Neural cell (in vitro differentiated cells): ENCODE data around the gene SNX24. TPM values are rescaled to one million over a fixed set of nuclear protein-coding genes. Genes with fewer than 3 reads are reported as not detected.

Experiments used
- H2AFZ ChIP-seq: fragments of 200-600, 300-800 bp; sonication (generic), shearing (Covaris generic); 2 replicates; pipeline ENCODE4 v1.6.0; 2014; ENCODE audit warnings: low read depth, mild to moderate bottlenecking, antibody characterized with exemption, low read length, moderate library complexity
- H3F3A ChIP-seq: fragments of 200-600 bp; shearing (Covaris generic); 2 replicates; pipeline ENCODE4 v1.6.1; 2016; ENCODE audit warnings: mild to moderate bottlenecking, moderate library complexity, mixed read lengths, antibody characterized with exemption, low read length; ENCODE audit not compliant: insufficient read depth, poor library complexity, severe bottlenecking
- H3K27ac ChIP-seq: fragments of 200-600, 300-800 bp; sonication (generic), shearing (Covaris generic); 2 replicates; pipeline ENCODE4 v1.5.1; 2014; ENCODE audit warnings: mild to moderate bottlenecking, low read length, moderate library complexity
- H3K27me3 ChIP-seq: fragments of 300-800, 200-600 bp; sonication (generic), shearing (Covaris generic); 2 replicates; pipeline ENCODE4 v1.6.0; 2014; ENCODE audit warnings: mild to moderate bottlenecking, low read depth, low read length, moderate library complexity; ENCODE audit not compliant: insufficient read depth
- H3K36me3 ChIP-seq: fragments of 300-800, 200-600 bp; sonication (generic), shearing (Covaris generic); 2 replicates; pipeline ENCODE4 v1.5.1; 2014; ENCODE audit warnings: mild to moderate bottlenecking, antibody characterized with exemption, low read length, moderate library complexity; ENCODE audit not compliant: insufficient read depth
- H3K4me2 ChIP-seq: fragments of 300-800, 200-600 bp; sonication (generic), shearing (Covaris generic); 2 replicates; pipeline ENCODE4 v1.6.0; 2014; ENCODE audit warnings: mild to moderate bottlenecking, low read length
- H3K4me3 ChIP-seq: fragments of 300-800, 200-600 bp; sonication (generic), shearing (Covaris generic); 2 replicates; pipeline ENCODE4 v1.5.1; 2014; ENCODE audit warnings: mild to moderate bottlenecking, low read length, moderate library complexity
- H3K79me2 ChIP-seq: fragments of 200-600 bp; shearing (Covaris generic); replicated peaks from 2 replicates; pipeline ENCODE4 v1.6.0; 2014; ENCODE audit warnings: mild to moderate bottlenecking, low read length, moderate library complexity; ENCODE audit not compliant: insufficient read depth
- H3K9ac ChIP-seq: fragments of 300-800, 200-600 bp; sonication (generic), shearing (Covaris generic); 2 replicates; pipeline ENCODE4 v1.6.1; 2016; ENCODE audit warnings: mild to moderate bottlenecking, low read length, mixed read lengths
- H3K9me2 ChIP-seq: fragments of 200-600 bp; shearing (Covaris generic); 2 replicates; pipeline ENCODE4 v1.6.1; 2016; ENCODE audit warnings: mild to moderate bottlenecking, low read length, mixed read lengths; ENCODE audit not compliant: insufficient read depth
- H3K9me3 ChIP-seq: fragments of 200-600, 300-800 bp; sonication (generic), shearing (Covaris generic); 2 replicates; pipeline ENCODE4 v1.6.1; 2016; ENCODE audit warnings: mild to moderate bottlenecking, mixed run types, low read length, moderate library complexity, mixed read lengths
- H4K20me1 ChIP-seq: fragments of 200-600 bp; shearing (Covaris generic); 2 replicates; pipeline ENCODE4 v1.6.1; 2016; ENCODE audit warnings: mild to moderate bottlenecking, mixed run types; ENCODE audit not compliant: insufficient read depth
- EP300 ChIP-seq: fragments of 450-650 bp; conservative IDR thresholded peaks from 2 replicates; pipeline ENCODE4 v1.6.1; 2014; ENCODE audit warnings: antibody characterized with exemption, mild to moderate bottlenecking, moderate library complexity; ENCODE audit not compliant: poor library complexity, severe bottlenecking
- EZH2 ChIP-seq: fragments of 200-600, 300-800 bp; shearing (Covaris generic), sonication (generic); IDR thresholded peaks from 2 replicates; pipeline ENCODE4 v1.6.1; 2014; ENCODE audit warnings: antibody characterized with exemption, low read length, borderline replicate concordance, mild to moderate bottlenecking; ENCODE audit not compliant: insufficient read depth, poor library complexity, severe bottlenecking
- MXI1 ChIP-seq: fragments of 450-650 bp; conservative IDR thresholded peaks from 2 replicates; pipeline ENCODE4 v1.6.1; 2014; ENCODE audit warnings: antibody characterized with exemption, mild to moderate bottlenecking; ENCODE audit not compliant: poor library complexity, severe bottlenecking
- POLR2AphosphoS5 ChIP-seq: IDR thresholded peaks from 2 replicates; pipeline ENCODE4 v1.6.1; 2012
- RAD21 ChIP-seq: fragments of 450-650 bp; conservative IDR thresholded peaks from 2 replicates; pipeline ENCODE4 v1.6.1; 2014; ENCODE audit warnings: antibody characterized with exemption, mild to moderate bottlenecking, moderate library complexity
- REST ChIP-seq: IDR thresholded peaks from 2 replicates; pipeline ENCODE4 v1.6.1; 2012; ENCODE audit warnings: borderline replicate concordance
- SMC3 ChIP-seq: fragments of 450-650 bp; conservative IDR thresholded peaks from 2 replicates; pipeline ENCODE4 v1.6.1; 2014; ENCODE audit warnings: antibody characterized with exemption, mild to moderate bottlenecking, moderate library complexity; ENCODE audit not compliant: poor library complexity
- TAF1 ChIP-seq: IDR thresholded peaks from 2 replicates; pipeline ENCODE4 v1.6.1; 2012; ENCODE audit warnings: low read depth
- polyA plus RNA-seq: library from polyadenylated mRNA; depleted of rRNA; stranded (reverse); fragments of >200 nt; gene quantifications from 2 replicates; pipeline ENCODE4 v1.2.3, GENCODE V29; 2014
- TF ChIP-seq, protein P1 (sequence below): fragments of 450-650 bp; IDR thresholded peaks from 2 replicates; pipeline ENCODE4 v1.5.1; 2014; ENCODE audit warnings: antibody characterized with exemption, mild to moderate bottlenecking, moderate library complexity; ENCODE audit not compliant: poor library complexity, severe bottlenecking

The SNX24 gene
- polyA plus RNA-seq, 1 donor from 2014 or later = 12.8 TPM

- Histone ChIP-seq H2AFZ (no peak overlapping the region), H3K79me2 (no peaks in the 10 kb centered on the region), H3F3A (no peaks in the 10 kb centered on the region), H3K27ac (no peak overlapping the region), H3K27me3 (peaks cover 66% of the 10 kb centered on the region), H3K9me2 (no peaks in the 10 kb centered on the region), H3K4me3 (peak overlapping the region; percentile 75), H3K4me2 (peak overlapping the region; percentile 57), H3K9ac (peak overlapping the region; percentile 31), H3K9me3 (no peaks in the 10 kb centered on the region), H4K20me1 (no peaks in the 10 kb centered on the region), H3K36me3 (no peaks in the 10 kb centered on the region)
- TF ChIP-seq EZH2 (no peak), EP300 (no peak), POLR2AphosphoS5 (no peak), SMC3 (no peak), MXI1 (no peak), TAF1 (no peak), RAD21 (no peak), REST (no peak)
- TF ChIP-seq, protein P1, sequence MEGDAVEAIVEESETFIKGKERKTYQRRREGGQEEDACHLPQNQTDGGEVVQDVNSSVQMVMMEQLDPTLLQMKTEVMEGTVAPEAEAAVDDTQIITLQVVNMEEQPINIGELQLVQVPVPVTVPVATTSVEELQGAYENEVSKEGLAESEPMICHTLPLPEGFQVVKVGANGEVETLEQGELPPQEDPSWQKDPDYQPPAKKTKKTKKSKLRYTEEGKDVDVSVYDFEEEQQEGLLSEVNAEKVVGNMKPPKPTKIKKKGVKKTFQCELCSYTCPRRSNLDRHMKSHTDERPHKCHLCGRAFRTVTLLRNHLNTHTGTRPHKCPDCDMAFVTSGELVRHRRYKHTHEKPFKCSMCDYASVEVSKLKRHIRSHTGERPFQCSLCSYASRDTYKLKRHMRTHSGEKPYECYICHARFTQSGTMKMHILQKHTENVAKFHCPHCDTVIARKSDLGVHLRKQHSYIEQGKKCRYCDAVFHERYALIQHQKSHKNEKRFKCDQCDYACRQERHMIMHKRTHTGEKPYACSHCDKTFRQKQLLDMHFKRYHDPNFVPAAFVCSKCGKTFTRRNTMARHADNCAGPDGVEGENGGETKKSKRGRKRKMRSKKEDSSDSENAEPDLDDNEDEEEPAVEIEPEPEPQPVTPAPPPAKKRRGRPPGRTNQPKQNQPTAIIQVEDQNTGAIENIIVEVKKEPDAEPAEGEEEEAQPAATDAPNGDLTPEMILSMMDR = no peak
Measured at GRCh38 chr5:123035918-123036390, 190.5 kb downstream of the SNX24 start.

DNA sequence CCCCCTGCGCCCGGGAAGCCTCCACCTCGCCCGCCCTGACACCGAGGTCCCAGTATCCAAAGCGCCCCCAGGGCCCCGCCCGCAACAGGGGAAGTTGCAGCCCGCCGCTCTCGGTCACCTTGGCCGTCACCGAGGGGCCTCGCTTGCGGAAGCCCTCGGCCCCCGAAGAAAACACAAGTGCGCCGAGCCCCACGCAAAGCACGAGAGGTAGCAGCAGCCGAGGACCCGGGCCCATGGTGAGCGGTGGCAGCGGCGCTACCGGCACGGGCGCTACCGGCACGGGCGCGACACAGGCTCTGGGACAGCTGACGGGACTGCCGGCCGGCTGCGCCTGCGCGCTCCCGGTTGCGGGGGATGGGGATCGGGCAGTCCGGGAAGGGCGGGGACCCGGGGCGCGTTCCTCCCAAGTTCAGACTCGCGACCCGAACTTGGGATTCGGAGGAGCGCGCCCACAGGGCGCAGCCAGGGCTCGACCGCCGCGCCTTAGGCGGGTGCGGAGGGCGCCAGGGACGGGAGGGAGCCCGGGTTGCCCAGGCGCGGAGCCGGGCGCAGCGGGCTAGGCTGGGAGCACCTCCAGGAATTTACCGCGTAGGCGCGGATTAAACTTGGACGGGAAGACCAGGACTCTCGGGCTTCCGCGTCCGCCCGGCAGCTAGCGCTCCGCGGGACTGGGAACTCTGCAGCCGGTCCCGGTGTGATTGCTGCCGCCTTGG is 191.1 kb downstream of the SNX24 start, which contains the start of gene PPIC:
TSS of gene PPIC (minus strand) at position 335 of the 713 bp plus-strand sequence. CDS start at position 235, 100 bp downstream.
- Histone ChIP-seq H3K4me3 (peak within 1 kb of the TSS; percentile 75), H3K9me2 (no peaks in the 10 kb centered on the region), H3K9me3 (no peaks in the 10 kb centered on the region), H3K36me3 (no peaks in the 10 kb centered on the region), H3F3A (no peaks in the 10 kb centered on the region), H3K4me2 (peak within 1 kb of the TSS; percentile 57), H3K27me3 (peaks cover 66% of the 10 kb centered on the region), H4K20me1 (no peaks in the 10 kb centered on the region), H2AFZ (no peak within 1 kb of the TSS), H3K79me2 (no peaks in the 10 kb centered on the region), H3K9ac (peak within 1 kb of the TSS; percentile 31), H3K27ac (no peak within 1 kb of the TSS)
- no peak for TF ChIP-seq TAF1
- TF ChIP-seq RAD21 = peak; percentile 22
- TF ChIP-seq POLR2AphosphoS5 = peak; percentile 17
- TF ChIP-seq, protein P1 = no peak
- TF ChIP-seq EZH2 = no peak
- TF ChIP-seq REST = peak; percentile 13
- no peak for TF ChIP-seq SMC3
- no peak for TF ChIP-seq EP300
